ENCODE data around the gene GFAP.
A peak's percentile ranks its signal among the peaks of the same experiment; 100 is the strongest.

GFAP gene

GRCh38 chr17:44922746-44923470 is 7.6 kb upstream of the GFAP start:
- no peak overlapping the region for H3K4me3 ChIP-seq (ENCODE audit: low read length in 2 of 2)
- H3K23ac ChIP-seq (ENCODE audit: low read depth, low read length, poor library complexity) = peak overlapping the region; percentile 49
- peaks cover 22 to 28% of the 10 kb centered on the region in 2 donors for H3K36me3 ChIP-seq (replicated peaks in 1 of 2; ENCODE audit: control insufficient read depth in 2 of 2, insufficient read depth in 2 of 2, low read length in 2 of 2)
- H2AFZ ChIP-seq (ENCODE audit: low read length) = no peak overlapping the region
- no peak overlapping the region for H3K4ac ChIP-seq (ENCODE audit: low read length)
- peak overlapping the region; percentile 38 for H3K18ac ChIP-seq (ENCODE audit: low read length)
- H3K4me2 ChIP-seq (ENCODE audit: insufficient read depth, low read length, poor library complexity, severe bottlenecking) = no peak overlapping the region
- DNase-seq (ENCODE audit: low spot score) = no peak
- peak overlapping the region; percentile 25 for H2BK120ac ChIP-seq (ENCODE audit: low read depth, low read length)
- H3K9ac ChIP-seq (ENCODE audit: low read depth, low read length, poor library complexity) = no peak overlapping the region
- peak overlapping the region; percentile 48 for H2AK5ac ChIP-seq (ENCODE audit: low read depth, low read length)
- peaks cover 0 to 17% of the 10 kb centered on the region in 2 donors for H3K4me1 ChIP-seq (ENCODE audit: control insufficient read depth in 2 of 2, insufficient read depth in 1 of 2, low read depth in 1 of 2, low read length in 2 of 2)
- H3K9me3 ChIP-seq (replicated peaks in 1 of 2; ENCODE audit: control insufficient read depth in 2 of 2, insufficient read depth in 1 of 2, low read depth in 1 of 2, low read length in 2 of 2) = no peaks in the 10 kb centered on the region
- H3K79me1 ChIP-seq (ENCODE audit: low read depth, low read length) = no peaks in the 10 kb centered on the region
- no peak overlapping the region for H3K14ac ChIP-seq (ENCODE audit: low read length)
- no peak overlapping the region for H3K27ac ChIP-seq (replicated peaks; ENCODE audit: low read length)
- H3K27me3 ChIP-seq (ENCODE audit: control insufficient read depth in 3 of 3, insufficient read depth in 3 of 3, low read depth in 1 of 3, low read length in 3 of 3) = peaks cover 0 to 16% (median 0%) of the 10 kb centered on the region in 3 experiments
- no CpG with 5 or more reads among the region's 19 CpGs for WGBS, 2 donors (ENCODE audit: extremely low coverage in 2 of 2, insufficient read length in 2 of 2, insufficient replicate concordance in 1 of 2)
- H4K91ac ChIP-seq (ENCODE audit: low read depth, low read length, poor library complexity) = peak overlapping the region; percentile 49
- H4K8ac ChIP-seq (ENCODE audit: low read depth, low read length) = no peak overlapping the region
- H2BK15ac ChIP-seq (ENCODE audit: low read length) = peak overlapping the region; percentile 60
- no peak overlapping the region for H2BK12ac ChIP-seq (ENCODE audit: low read length)
- no peak overlapping the region for H2BK5ac ChIP-seq (ENCODE audit: low read length)

- Histone ChIP-seq H2AK5ac (ENCODE audit: low read depth, low read length) (peak overlapping the region; percentile 33), H3K4me3 (ENCODE audit: low read length in 2 of 2) (no peak overlapping the region), H3K23ac (ENCODE audit: low read depth, low read length, poor library complexity) (no peak overlapping the region), H2BK15ac (ENCODE audit: low read length) (peak overlapping the region; percentile 60), H3K14ac (ENCODE audit: low read length) (no peak overlapping the region), H3K36me3 (replicated peaks in 1 of 2; ENCODE audit: control insufficient read depth in 2 of 2, insufficient read depth in 2 of 2, low read length in 2 of 2) (peaks cover 14 to 20% of the 10 kb centered on the region in 2 donors), H2BK5ac (ENCODE audit: low read length) (no peak overlapping the region), H3K79me1 (ENCODE audit: low read depth, low read length) (no peaks in the 10 kb centered on the region), H3K27me3 (ENCODE audit: control insufficient read depth in 3 of 3, insufficient read depth in 3 of 3, low read depth in 1 of 3, low read length in 3 of 3) (peaks cover 0 to 16% (median 0%) of the 10 kb centered on the region in 3 experiments), H3K4me1 (ENCODE audit: control insufficient read depth in 2 of 2, insufficient read depth in 1 of 2, low read depth in 1 of 2, low read length in 2 of 2) (peaks cover 0 to 17% of the 10 kb centered on the region in 2 donors), H3K9me3 (replicated peaks in 1 of 2; ENCODE audit: control insufficient read depth in 2 of 2, insufficient read depth in 1 of 2, low read depth in 1 of 2, low read length in 2 of 2) (no peaks in the 10 kb centered on the region), H3K9ac (ENCODE audit: low read depth, low read length, poor library complexity) (no peak overlapping the region), H4K8ac (ENCODE audit: low read depth, low read length) (no peak overlapping the region), H2BK12ac (ENCODE audit: low read length) (no peak overlapping the region), H4K91ac (ENCODE audit: low read depth, low read length, poor library complexity) (peak overlapping the region; percentile 49), H3K27ac (replicated peaks; ENCODE audit: low read length) (no peak overlapping the region), H2BK120ac (ENCODE audit: low read depth, low read length) (peak overlapping the region; percentile 25), H3K4ac (ENCODE audit: low read length) (no peak overlapping the region), H2AFZ (ENCODE audit: low read length) (no peak overlapping the region), H3K4me2 (ENCODE audit: insufficient read depth, low read length, poor library complexity, severe bottlenecking) (no peak overlapping the region), H3K18ac (ENCODE audit: low read length) (no peak overlapping the region)
- DNase-seq (ENCODE audit: low spot score) = no peak
- WGBS, 2 donors (ENCODE audit: extremely low coverage in 2 of 2, insufficient read length in 2 of 2, insufficient replicate concordance in 1 of 2) = no CpG with 5 or more reads among the region's 6 CpGs
Observed at GRCh38 chr17:44922136-44922535, 6.8 kb upstream of the GFAP start.

GRCh38 chr17:44921122-44921882 is 6.0 kb upstream of the GFAP start:
- peak; percentile 33 for DNase-seq (ENCODE audit: low spot score)

GRCh38 chr17:44920565-44920940 is 5.3 kb upstream of the GFAP start:
- no peak overlapping the region for H4K8ac ChIP-seq (ENCODE audit: low read depth, low read length)
- H3K4ac ChIP-seq (ENCODE audit: low read length) = no peak overlapping the region
- H2BK120ac ChIP-seq (ENCODE audit: low read depth, low read length) = no peak overlapping the region
- no peak for DNase-seq (ENCODE audit: low spot score)
- H3K4me1 ChIP-seq (ENCODE audit: control insufficient read depth in 2 of 2, insufficient read depth in 1 of 2, low read depth in 1 of 2, low read length in 2 of 2) = peaks cover 10 to 25% of the 10 kb centered on the region in 2 donors
- no CpG with 5 or more reads among the region's 7 CpGs for WGBS, 2 donors (ENCODE audit: extremely low coverage in 2 of 2, insufficient read length in 2 of 2, insufficient replicate concordance in 1 of 2)
- H2AFZ ChIP-seq (ENCODE audit: low read length) = no peak overlapping the region
- peak overlapping the region; percentile 83 for H2BK15ac ChIP-seq (ENCODE audit: low read length)
- no peak overlapping the region for H3K4me2 ChIP-seq (ENCODE audit: insufficient read depth, low read length, poor library complexity, severe bottlenecking)
- H3K27me3 ChIP-seq (ENCODE audit: control insufficient read depth in 3 of 3, insufficient read depth in 3 of 3, low read depth in 1 of 3, low read length in 3 of 3) = peaks cover 0 to 16% (median 0%) of the 10 kb centered on the region in 3 experiments
- H3K9me3 ChIP-seq (replicated peaks in 1 of 2; ENCODE audit: control insufficient read depth in 2 of 2, insufficient read depth in 1 of 2, low read depth in 1 of 2, low read length in 2 of 2) = no peaks in the 10 kb centered on the region
- no peak overlapping the region for H3K4me3 ChIP-seq (ENCODE audit: low read length in 2 of 2)
- H3K36me3 ChIP-seq (replicated peaks in 1 of 2; ENCODE audit: control insufficient read depth in 2 of 2, insufficient read depth in 2 of 2, low read length in 2 of 2) = peaks cover 0 to 4% of the 10 kb centered on the region in 2 donors
- no peak overlapping the region for H3K23ac ChIP-seq (ENCODE audit: low read depth, low read length, poor library complexity)
- no peak overlapping the region for H3K27ac ChIP-seq (replicated peaks; ENCODE audit: low read length)
- H3K79me1 ChIP-seq (ENCODE audit: low read depth, low read length) = no peaks in the 10 kb centered on the region
- no peak overlapping the region for H4K91ac ChIP-seq (ENCODE audit: low read depth, low read length, poor library complexity)
- H2AK5ac ChIP-seq (ENCODE audit: low read depth, low read length) = peak overlapping the region; percentile 92
- peak overlapping the region; percentile 38 for H3K18ac ChIP-seq (ENCODE audit: low read length)
- no peak overlapping the region for H3K14ac ChIP-seq (ENCODE audit: low read length)
- peak overlapping the region; percentile 29 for H2BK5ac ChIP-seq (ENCODE audit: low read length)
- H3K9ac ChIP-seq (ENCODE audit: low read depth, low read length, poor library complexity) = no peak overlapping the region
- peak overlapping the region; percentile 97 for H2BK12ac ChIP-seq (ENCODE audit: low read length)

More at GRCh38 chr17:44921122-44921882, 6.0 kb upstream of the GFAP start:
- Histone ChIP-seq H3K4me1 (ENCODE audit: control insufficient read depth in 2 of 2, insufficient read depth in 1 of 2, low read depth in 1 of 2, low read length in 2 of 2) (peaks cover 4 to 20% of the 10 kb centered on the region in 2 donors), H3K36me3 (replicated peaks in 1 of 2; ENCODE audit: control insufficient read depth in 2 of 2, insufficient read depth in 2 of 2, low read length in 2 of 2) (peaks cover 6 to 11% of the 10 kb centered on the region in 2 donors), H3K79me1 (ENCODE audit: low read depth, low read length) (no peaks in the 10 kb centered on the region), H3K4ac (ENCODE audit: low read length) (peak overlapping the region; percentile 59), H3K23ac (ENCODE audit: low read depth, low read length, poor library complexity) (peak overlapping the region; percentile 39), H4K91ac (ENCODE audit: low read depth, low read length, poor library complexity) (no peak overlapping the region), H4K8ac (ENCODE audit: low read depth, low read length) (no peak overlapping the region), H2BK12ac (ENCODE audit: low read length) (peak overlapping the region; percentile 97), H3K14ac (ENCODE audit: low read length) (peak overlapping the region; percentile 85), H3K9ac (ENCODE audit: low read depth, low read length, poor library complexity) (no peak overlapping the region), H2BK15ac (ENCODE audit: low read length) (peak overlapping the region; percentile 87), H2BK5ac (ENCODE audit: low read length) (peak overlapping the region; percentile 29), H3K9me3 (replicated peaks in 1 of 2; ENCODE audit: control insufficient read depth in 2 of 2, insufficient read depth in 1 of 2, low read depth in 1 of 2, low read length in 2 of 2) (no peaks in the 10 kb centered on the region), H3K4me2 (ENCODE audit: insufficient read depth, low read length, poor library complexity, severe bottlenecking) (no peak overlapping the region), H2BK120ac (ENCODE audit: low read depth, low read length) (peak overlapping the region; percentile 6), H3K18ac (ENCODE audit: low read length) (peak overlapping the region; percentile 96), H3K27ac (replicated peaks; ENCODE audit: low read length) (peak overlapping the region; percentile 20), H3K27me3 (ENCODE audit: control insufficient read depth in 3 of 3, insufficient read depth in 3 of 3, low read depth in 1 of 3, low read length in 3 of 3) (peaks cover 0 to 16% (median 0%) of the 10 kb centered on the region in 3 experiments), H2AFZ (ENCODE audit: low read length) (peak overlapping the region; percentile 78), H2AK5ac (ENCODE audit: low read depth, low read length) (peak overlapping the region; percentile 92), H3K4me3 (ENCODE audit: low read length in 2 of 2) (no peak overlapping the region)
- no CpG with 5 or more reads among the region's 11 CpGs for WGBS, 2 donors (ENCODE audit: extremely low coverage in 2 of 2, insufficient read length in 2 of 2, insufficient replicate concordance in 1 of 2)
